Aorta (tissue), 5 donors: ENCODE measurements around the gene HEPACAM2. TPM values are rescaled to one million over a fixed set of nuclear protein-coding genes. Genes with fewer than 3 reads are reported as not detected.

Source experiments
- ATAC-seq: fragments of 200-7000 bp; cut with Tn5 transposase; one replicate; pipeline ENCODE4 v1.9.1; 2022; ENCODE audit warnings: moderate library complexity; ENCODE audit not compliant: low FRiP score
- DNase-seq, 2 donors: peaks; one replicate each; pipeline ENCODE4 v3.0.0-alpha.2; 2020
- H3K27ac ChIP-seq, 2 donors: one replicate each; pipeline ENCODE4 v1.5.1; 2013; ENCODE audit warnings: low read length in 2 of 2, mild to moderate bottlenecking in 2 of 2, moderate library complexity in 2 of 2, control low read depth in 1 of 2, inconsistent platforms in 1 of 2, low read depth in 1 of 2
- H3K27me3 ChIP-seq, 2 donors: one replicate each; pipeline ENCODE4 v1.6.1; 2013; ENCODE audit warnings: control low read depth in 1 of 2, low read length in 1 of 2, mild to moderate bottlenecking in 1 of 2, moderate library complexity in 1 of 2; ENCODE audit not compliant: insufficient read depth in 2 of 2, control insufficient read depth in 1 of 2
- H3K36me3 ChIP-seq, 2 donors: one replicate each; pipeline ENCODE4 v1.6.1; 2013; ENCODE audit warnings: control low read depth in 1 of 2, low read length in 1 of 2, mild to moderate bottlenecking in 1 of 2; ENCODE audit not compliant: insufficient read depth in 2 of 2, control insufficient read depth in 1 of 2
- H3K4me1 ChIP-seq, 2 donors: one replicate each; pipeline ENCODE4 v1.6.1; 2013; ENCODE audit warnings: low read length in 2 of 2, control low read depth in 1 of 2, mild to moderate bottlenecking in 1 of 2, moderate library complexity in 1 of 2; ENCODE audit not compliant: insufficient read depth in 2 of 2, control insufficient read depth in 1 of 2
- H3K4me3 ChIP-seq, 2 donors: one replicate each; pipeline ENCODE4 v1.5.1; 2013; ENCODE audit warnings: low read length in 2 of 2, control low read depth in 1 of 2, mild to moderate bottlenecking in 1 of 2
- H3K9me3 ChIP-seq: one replicate; pipeline ENCODE4 v1.6.1; 2013; ENCODE audit warnings: mild to moderate bottlenecking, low read length; ENCODE audit not compliant: control insufficient read depth
- WGBS, 2 donors: extraction: QIAGEN DNeasy Blood & Tissue Kit; methylation state at CpG; one replicate each; pipeline ENCODE4 v1.1.7; 2013; 5-methylcytosine and 5-hydroxymethylcytosine counted together
- intact Hi-C, 2 donors: fragments of 100-400 bp; cut with DNase I; formaldehyde crosslinking; loops; one replicate each; pipeline versions ENCODE4 v1.14.2 to v1.15.0; 2022
- polyA plus RNA-seq, 2 donors: library from polyadenylated mRNA; stranded (reverse); fragments of 200-250 nt; gene quantifications; one replicate each; pipeline ENCODE4 v1.2.3, GENCODE V29; 2013
- total RNA-seq, 2 donors: library from RNA; stranded (reverse); fragmentation: NEBNext Ultra II Directional; extraction: Animal tissue kit (Norgen Biotek cat#: 25700); gene quantifications; one replicate each; pipeline ENCODE4 v1.2.1, GENCODE V29; 2021
- donor health status: healthy with polysubstance abuse.
- donor health status: Bipolar disorder and iron deficiency.
- donor health status: DM: no; HTN: no; CAD: no.
- donor health status: DM: no; HTN: no; CAD: no.
- donor health status: DM: yes; HTN: yes; CAD: no.

The HEPACAM2 gene
- total and polyA plus RNA-seq, 4 donors: 0.28 to 2.9 TPM; not detected in 2

DNA sequence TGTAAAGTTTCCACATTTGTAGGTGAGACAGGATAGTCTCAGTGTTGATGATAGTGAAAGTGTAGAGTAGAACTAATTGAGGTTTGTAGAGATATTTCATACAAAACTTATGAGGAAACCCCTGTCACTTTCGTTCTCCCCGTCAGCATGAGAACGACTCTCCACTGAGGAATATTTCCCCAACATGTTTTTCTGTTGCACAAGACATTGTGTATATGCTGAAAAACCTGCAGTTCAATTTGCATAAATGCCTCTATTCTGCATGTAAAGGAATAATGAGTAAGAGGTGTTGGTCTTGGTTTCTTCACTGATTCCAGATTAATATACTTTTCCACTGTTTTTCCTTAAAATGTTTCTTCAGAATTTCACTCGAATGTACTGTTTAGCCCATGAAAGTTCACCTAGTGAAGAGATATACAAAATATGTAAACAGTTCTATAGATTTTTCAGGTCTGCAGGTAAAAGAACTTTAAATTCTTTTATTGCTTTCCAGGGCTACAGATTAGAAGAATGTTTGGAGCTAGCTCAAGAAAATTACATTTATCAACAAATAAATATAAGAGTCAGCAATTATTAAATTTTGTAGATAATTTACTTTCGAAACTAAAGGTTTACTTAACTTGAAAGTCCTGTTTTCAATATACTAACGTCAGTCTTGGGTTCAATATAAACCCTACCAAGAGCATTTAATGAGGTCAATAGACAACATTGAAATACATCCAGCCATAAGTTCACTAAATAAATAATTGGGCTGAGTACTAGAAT lies 37.2 kb downstream of the HEPACAM2 start:
- H3K27me3 ChIP-seq: peaks cover 0 to 3% of the 10 kb centered on the region in 2 donors
- H3K4me3 ChIP-seq: no peak overlapping the region
- 65 to 67% methylated on average over 6 of the region's 6 CpGs for WGBS, 2 donors
- no peak overlapping the region for H3K27ac ChIP-seq
- H3K4me1 ChIP-seq: no peaks in the 10 kb centered on the region
- DNase-seq (no peak), ATAC-seq (no peak)
- intact Hi-C loops: no loop called here
- no peaks in the 10 kb centered on the region for H3K9me3 ChIP-seq
- H3K36me3 ChIP-seq: no peaks in the 10 kb centered on the region

- WGBS, 2 donors: 49 to 59% methylated on average over 1 of the region's 1 CpG
- H3K27ac ChIP-seq: no peak overlapping the region
- H3K27me3 ChIP-seq: peaks cover 0 to 3% of the 10 kb centered on the region in 2 donors
- H3K9me3 ChIP-seq: no peaks in the 10 kb centered on the region
- no peak overlapping the region for H3K4me3 ChIP-seq
- no peaks in the 10 kb centered on the region for H3K36me3 ChIP-seq
- no peak for ATAC-seq
- H3K4me1 ChIP-seq: no peaks in the 10 kb centered on the region
- DNase-seq: no peak
- intact Hi-C loops: no loop called here
Measured at GRCh38 chr7:93185303-93186027, 40.8 kb downstream of the HEPACAM2 start.

DNA sequence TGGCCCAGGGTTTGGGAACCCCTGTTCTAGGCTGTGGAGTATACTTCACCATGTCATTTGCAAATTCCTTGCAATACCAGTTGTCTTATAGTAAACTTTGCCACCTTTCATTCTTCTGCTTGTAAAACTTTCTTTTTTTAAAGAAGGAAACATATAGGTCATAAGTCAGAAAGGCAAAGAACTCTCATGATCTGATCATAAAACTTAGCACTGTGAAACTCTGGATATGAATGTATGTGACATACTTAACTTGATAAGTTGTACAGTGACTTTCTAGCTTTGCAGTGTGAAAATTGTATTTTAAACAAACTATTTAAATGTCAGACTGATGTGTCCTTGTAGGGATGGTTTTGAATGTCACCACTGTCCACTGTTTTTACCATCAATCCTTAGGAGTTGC lies 47.1 kb downstream of the HEPACAM2 start:
- Histone ChIP-seq H3K36me3 (no peaks in the 10 kb centered on the region), H3K27ac (no peak overlapping the region), H3K9me3 (no peaks in the 10 kb centered on the region), H3K27me3 (no peaks in the 10 kb centered on the region), H3K4me3 (no peak overlapping the region), H3K4me1 (no peaks in the 10 kb centered on the region)
- intact Hi-C loops: no loop called here
- ATAC-seq (no peak), DNase-seq (no peak)

- ATAC-seq: no peak
Measured at GRCh38 chr7:93178213-93178612, 48.1 kb downstream of the HEPACAM2 start.

DNA sequence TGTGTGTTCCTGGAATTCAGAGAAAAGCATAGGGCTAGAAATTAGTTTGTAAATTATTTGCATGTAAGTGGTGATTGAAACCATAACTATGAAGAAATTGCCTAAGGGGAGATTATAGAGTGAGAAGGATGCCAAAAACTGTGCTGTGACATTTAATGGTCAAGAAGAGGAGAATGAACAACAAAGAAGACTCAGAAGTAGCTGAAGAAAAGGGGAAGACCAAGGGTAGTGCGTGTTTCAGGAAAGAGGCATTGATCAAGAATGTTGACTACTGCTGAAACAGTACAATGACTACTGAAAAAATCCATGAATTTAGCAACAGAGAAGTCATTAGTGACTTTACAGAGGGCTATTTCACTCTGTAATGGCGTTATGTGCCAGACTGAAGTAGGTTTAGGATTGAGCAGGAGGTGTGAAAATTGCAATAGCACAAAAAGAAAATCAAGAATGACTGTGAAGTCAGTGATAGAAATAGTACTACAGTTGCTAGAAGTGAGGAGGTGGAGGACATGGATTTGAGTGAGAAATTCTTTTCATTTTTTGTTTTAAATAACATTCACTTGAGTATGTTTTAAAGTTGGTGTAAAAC lies 49.2 kb downstream of the HEPACAM2 start:
- intact Hi-C loops: no loop called here
- H3K36me3 ChIP-seq: no peaks in the 10 kb centered on the region
- no peak for ATAC-seq
- H3K27me3 ChIP-seq: no peaks in the 10 kb centered on the region
- H3K4me1 ChIP-seq: no peaks in the 10 kb centered on the region
- DNase-seq: no peak
- H3K9me3 ChIP-seq: no peaks in the 10 kb centered on the region
- 62 to 67% methylated on average over 2 of the region's 2 CpGs for WGBS, 2 donors
- no peak overlapping the region for H3K27ac ChIP-seq
- H3K4me3 ChIP-seq: no peak overlapping the region

More at GRCh38 chr7:93178213-93178612, 48.1 kb downstream of the HEPACAM2 start:
- WGBS, 2 donors: 18 to 20% methylated on average over 3 of the region's 3 CpGs
- DNase-seq: no peak
- Histone ChIP-seq H3K27me3 (no peaks in the 10 kb centered on the region), H3K4me3 (no peak overlapping the region), H3K27ac (no peak overlapping the region), H3K4me1 (no peaks in the 10 kb centered on the region), H3K9me3 (no peaks in the 10 kb centered on the region), H3K36me3 (no peaks in the 10 kb centered on the region)
- intact Hi-C loops: no loop called here

DNA sequence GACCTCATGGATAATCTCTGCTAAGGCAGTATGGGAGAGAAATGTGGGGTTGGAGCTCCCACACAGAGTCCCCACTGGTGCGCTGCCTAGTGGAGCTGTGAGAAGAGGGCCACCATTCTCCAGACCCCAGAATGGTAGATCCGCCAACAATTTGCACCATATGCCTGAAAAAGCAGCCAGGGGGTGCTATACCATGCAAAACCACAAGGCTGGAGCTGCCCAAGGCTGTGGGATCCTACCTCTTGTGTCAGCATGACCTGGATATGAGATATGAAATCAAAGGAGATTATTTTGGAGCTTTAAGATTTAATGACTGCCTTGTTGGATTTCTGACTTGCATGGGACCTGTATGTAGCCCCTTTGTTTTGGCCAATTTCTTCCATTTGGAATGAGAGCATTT lies 51.0 kb downstream of the HEPACAM2 start:
- no peaks in the 10 kb centered on the region for H3K27me3 ChIP-seq
- H3K4me1 ChIP-seq: no peaks in the 10 kb centered on the region
- intact Hi-C loops: no loop called here
- ATAC-seq: no peak
- no peak for DNase-seq
- no peak overlapping the region for H3K27ac ChIP-seq
- 85 to 86% methylated on average over 2 of the region's 2 CpGs for WGBS, 2 donors
- peaks cover 2% of the 10 kb centered on the region for H3K9me3 ChIP-seq
- H3K36me3 ChIP-seq: no peaks in the 10 kb centered on the region
- H3K4me3 ChIP-seq: no peak overlapping the region

DNA sequence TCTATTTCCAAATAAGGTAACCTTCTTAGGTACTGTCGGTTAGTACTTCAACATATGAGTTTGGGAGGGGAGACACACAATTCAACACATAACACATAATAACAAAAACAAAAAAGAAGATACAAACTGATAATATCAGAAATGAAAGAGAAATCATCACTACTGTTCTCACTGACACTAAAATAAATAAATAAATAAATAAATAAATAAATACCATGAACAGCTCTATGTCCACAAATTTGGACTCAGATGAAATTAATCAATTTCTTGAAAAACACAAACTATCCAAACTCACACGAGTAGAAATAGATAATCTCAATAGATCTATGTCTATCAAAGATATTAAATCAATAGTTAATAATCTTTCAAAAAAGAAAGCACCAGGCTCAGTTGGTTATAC lies 53.6 kb downstream of the HEPACAM2 start:
- ATAC-seq (no peak), DNase-seq (no peak)
- Histone ChIP-seq H3K27me3 (no peaks in the 10 kb centered on the region), H3K4me1 (no peaks in the 10 kb centered on the region), H3K36me3 (no peaks in the 10 kb centered on the region), H3K9me3 (peaks cover 4% of the 10 kb centered on the region), H3K4me3 (no peak overlapping the region), H3K27ac (no peak overlapping the region)
- WGBS, 2 donors: 67 to 74% methylated on average over 2 of the region's 2 CpGs
- intact Hi-C loops: no loop called here

GRCh38 chr7:93171606-93172226 lies 54.6 kb downstream of the HEPACAM2 start:
- ATAC-seq: no peak

More at GRCh38 chr7:93171606-93172226, 54.6 kb downstream of the HEPACAM2 start:
- 52 to 65% methylated on average over 2 of the region's 2 CpGs for WGBS, 2 donors
- H3K4me3 ChIP-seq: no peak overlapping the region
- no peak for DNase-seq
- no peaks in the 10 kb centered on the region for H3K27me3 ChIP-seq
- intact Hi-C loops: no loop called here
- peaks cover 4% of the 10 kb centered on the region for H3K9me3 ChIP-seq
- H3K27ac ChIP-seq: no peak overlapping the region
- no peaks in the 10 kb centered on the region for H3K36me3 ChIP-seq
- no peaks in the 10 kb centered on the region for H3K4me1 ChIP-seq
